ENCODE measurements around the gene UMODL1. TPM values are rescaled to one million over a fixed set of nuclear protein-coding genes. Genes with fewer than 3 reads are reported as not detected.

The UMODL1 gene
- total RNA-seq, 2 experiments from 2014 or later = 7.4 to 12.3 TPM

DNA sequence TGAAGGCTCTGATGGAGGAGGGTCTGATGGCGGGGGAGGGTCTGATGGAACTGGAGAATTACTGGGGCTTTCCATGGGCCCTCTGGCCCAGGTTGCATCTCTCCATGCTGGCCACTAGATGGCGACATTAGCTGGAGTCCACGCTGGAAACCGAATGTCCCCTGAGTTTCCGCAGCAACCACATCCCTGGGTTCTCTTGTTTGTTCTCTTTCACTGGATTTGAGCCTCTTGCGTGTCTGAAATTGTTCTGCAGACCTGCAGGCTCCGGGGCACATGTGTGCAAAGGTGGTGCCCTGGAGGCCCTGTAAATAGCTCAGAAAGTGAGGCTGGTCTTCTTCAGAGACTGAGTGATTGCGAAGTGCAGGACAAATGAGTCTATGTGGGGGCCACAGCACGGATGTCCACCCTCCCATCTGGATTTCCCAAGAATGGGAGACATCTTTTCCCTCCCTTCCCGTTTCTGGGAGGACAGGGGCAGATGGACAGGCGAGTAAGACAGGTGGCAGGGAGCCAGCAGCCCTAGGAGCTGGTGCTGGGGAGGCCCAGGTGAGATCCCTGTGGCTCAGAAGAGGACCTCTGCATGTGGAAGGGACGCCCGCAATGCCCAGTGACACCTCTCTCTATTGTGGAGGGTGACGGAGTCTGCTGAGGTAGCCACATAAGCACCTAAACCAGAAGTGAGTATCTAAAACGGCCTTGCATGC, 74.6 kb downstream of the UMODL1 start:
- H3K79me2 ChIP-seq (ENCODE audit: insufficient read depth, low read depth, low read length) = no peaks in the 10 kb centered on the region
- H3K36me3 ChIP-seq (ENCODE audit: insufficient read depth, low read length) = no peaks in the 10 kb centered on the region
- H3K4me2 ChIP-seq (ENCODE audit: low read length) = peak overlapping the region; percentile 24; the same call in 1 of the 2 replicates
- intact Hi-C loops (cut with micrococcal nuclease; ENCODE audit: unreplicated experiment) = loop anchor here (1.0 to 5.0 kb wide), 5 partner anchors 113 to 392 kb away; no protein-coding TSS in a partner anchor
- ChIA-PET CTCF (ENCODE audit: unreplicated experiment) (interaction anchor here (0.6 to 1.0 kb wide), 4 partner anchors 28 to 434 kb away, joined by 3 to 6 read pairs (median 4); no protein-coding TSS in a partner anchor), POLR2A (interaction anchor here (1.2 to 1.7 kb wide), 3 partner anchors 16 to 113 kb away, joined by 5 to 6 read pairs (median 5); no protein-coding TSS in a partner anchor)
- no peaks in the 10 kb centered on the region for H4K20me1 ChIP-seq (ENCODE audit: insufficient read depth, low read length)
- no peak for TF ChIP-seq EZH2phosphoT487 (IDR thresholded peaks at IDR 0.05; ENCODE audit: borderline replicate concordance, low read depth, low read length)
- TF ChIP-seq, protein P1, sequence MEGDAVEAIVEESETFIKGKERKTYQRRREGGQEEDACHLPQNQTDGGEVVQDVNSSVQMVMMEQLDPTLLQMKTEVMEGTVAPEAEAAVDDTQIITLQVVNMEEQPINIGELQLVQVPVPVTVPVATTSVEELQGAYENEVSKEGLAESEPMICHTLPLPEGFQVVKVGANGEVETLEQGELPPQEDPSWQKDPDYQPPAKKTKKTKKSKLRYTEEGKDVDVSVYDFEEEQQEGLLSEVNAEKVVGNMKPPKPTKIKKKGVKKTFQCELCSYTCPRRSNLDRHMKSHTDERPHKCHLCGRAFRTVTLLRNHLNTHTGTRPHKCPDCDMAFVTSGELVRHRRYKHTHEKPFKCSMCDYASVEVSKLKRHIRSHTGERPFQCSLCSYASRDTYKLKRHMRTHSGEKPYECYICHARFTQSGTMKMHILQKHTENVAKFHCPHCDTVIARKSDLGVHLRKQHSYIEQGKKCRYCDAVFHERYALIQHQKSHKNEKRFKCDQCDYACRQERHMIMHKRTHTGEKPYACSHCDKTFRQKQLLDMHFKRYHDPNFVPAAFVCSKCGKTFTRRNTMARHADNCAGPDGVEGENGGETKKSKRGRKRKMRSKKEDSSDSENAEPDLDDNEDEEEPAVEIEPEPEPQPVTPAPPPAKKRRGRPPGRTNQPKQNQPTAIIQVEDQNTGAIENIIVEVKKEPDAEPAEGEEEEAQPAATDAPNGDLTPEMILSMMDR (conservative IDR thresholded peaks at IDR 0.05; ENCODE audit: low read length) = peak; percentile 97
- peaks cover 16% of the 10 kb centered on the region for H3K4me1 ChIP-seq (ENCODE audit: insufficient read depth, low read length, poor library complexity, severe bottlenecking)
- H3K4me3 ChIP-seq (ENCODE audit: low read depth, low read length, poor library complexity, severe bottlenecking) = no peak overlapping the region
- H3K27ac ChIP-seq (ENCODE audit: low read depth, low read length, poor library complexity, severe bottlenecking) = no peak overlapping the region
- no peaks in the 10 kb centered on the region for H3K9me3 ChIP-seq (ENCODE audit: low read length)
- DNase-seq (ENCODE audit: low spot score) = peak; percentile 79
- H3K9me2 ChIP-seq (ENCODE audit: insufficient read depth, low read length) = no peaks in the 10 kb centered on the region
- peak overlapping the region; percentile 41; the same call in 1 of the 2 replicates for H2AFZ ChIP-seq (ENCODE audit: low read length)
- BruUV-seq (replicated peaks) = no TSS peak

DNA sequence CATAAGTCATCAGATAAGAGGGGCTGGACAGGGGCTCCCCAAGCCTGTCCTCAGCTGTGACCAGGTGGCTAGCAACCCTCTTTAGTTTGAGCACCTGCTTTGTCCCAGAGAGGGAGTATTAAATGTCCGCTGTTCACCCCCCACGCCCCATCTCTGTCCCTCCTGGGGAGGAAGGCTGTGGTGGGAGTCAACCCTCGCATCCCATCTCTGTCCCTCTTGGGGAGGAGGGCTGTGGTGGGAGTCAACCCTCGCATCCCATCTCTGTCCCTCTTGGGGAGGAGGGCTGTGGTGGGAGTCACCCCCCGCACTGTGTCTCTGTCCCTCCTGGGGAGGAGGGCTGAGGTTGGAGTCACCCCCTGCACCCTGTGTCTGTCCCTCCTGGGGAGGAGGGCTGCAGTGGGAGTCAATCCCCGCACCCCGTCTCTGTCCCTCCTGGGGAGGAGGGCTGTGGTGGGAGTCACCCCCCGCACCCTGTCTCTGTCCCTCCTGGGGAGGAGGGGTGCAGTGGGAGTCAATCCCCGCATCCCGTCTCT, 75.2 kb downstream of the UMODL1 start:
- Histone ChIP-seq H3K79me2 (ENCODE audit: insufficient read depth, low read depth, low read length) (no peaks in the 10 kb centered on the region), H3K9me2 (ENCODE audit: insufficient read depth, low read length) (no peaks in the 10 kb centered on the region), H3K36me3 (ENCODE audit: insufficient read depth, low read length) (no peaks in the 10 kb centered on the region), H4K20me1 (ENCODE audit: insufficient read depth, low read length) (no peaks in the 10 kb centered on the region), H3K27ac (ENCODE audit: low read depth, low read length, poor library complexity, severe bottlenecking) (no peak overlapping the region), H3K9me3 (ENCODE audit: low read length) (no peaks in the 10 kb centered on the region), H3K4me3 (ENCODE audit: low read depth, low read length, poor library complexity, severe bottlenecking) (no peak overlapping the region), H3K4me1 (ENCODE audit: insufficient read depth, low read length, poor library complexity, severe bottlenecking) (peaks cover 16% of the 10 kb centered on the region), H3K4me2 (ENCODE audit: low read length) (no peak overlapping the region), H2AFZ (ENCODE audit: low read length) (no peak overlapping the region)
- DNase-seq (ENCODE audit: low spot score) = no peak
- ChIA-PET CTCF (ENCODE audit: unreplicated experiment) (interaction anchor here (0.6 kb wide), 2 partner anchors 112 to 433 kb away, joined by 4 to 5 read pairs; no protein-coding TSS in a partner anchor), POLR2A (no interaction called here)
- TF ChIP-seq, protein P1 (conservative IDR thresholded peaks at IDR 0.05; ENCODE audit: low read length) = no peak
- TF ChIP-seq EZH2phosphoT487 (IDR thresholded peaks at IDR 0.05; ENCODE audit: borderline replicate concordance, low read depth, low read length) = no peak
- no TSS peak for BruUV-seq (replicated peaks)
- intact Hi-C loops (cut with micrococcal nuclease; ENCODE audit: unreplicated experiment) = loop anchor here (5.0 kb wide), 1 partner anchor 161 kb away; no protein-coding TSS in a partner anchor

Measured in OCI-LY7 (cell line).